Right forelimb (tissue), 1 donor: ENCODE measurements around the gene CHRM1.
"Not testable (repeated sequence)": the region's sequence is repeated elsewhere in the genome, so short reads cannot be mapped to it uniquely, and the experiment has no call there.

Source experiments
- DNase-seq: peaks from one replicate; pipeline ENCODE4 v3.0.0-alpha.2; 2018

The CHRM1 gene

DNA sequence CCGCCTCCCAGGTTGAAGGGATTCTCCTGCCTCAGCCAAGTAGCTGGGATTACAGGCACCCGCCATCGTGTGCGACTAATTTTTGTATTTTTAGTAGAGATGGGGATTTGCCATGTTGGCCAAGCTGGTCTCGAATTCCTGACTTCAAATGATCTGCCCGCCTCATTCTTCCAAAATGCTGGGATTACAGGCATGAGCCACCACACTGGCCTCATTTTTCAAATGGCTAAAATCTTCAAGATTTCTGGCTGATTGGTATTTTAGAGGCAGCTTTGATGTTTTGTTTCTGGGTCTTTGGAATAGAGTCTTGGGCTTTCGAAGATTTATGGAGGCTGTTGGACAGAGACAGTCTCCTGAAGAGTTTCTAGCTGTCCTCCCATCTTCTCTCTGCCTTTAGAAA, 46.3 kb downstream of the CHRM1 start:
- no peak for DNase-seq

DNA sequence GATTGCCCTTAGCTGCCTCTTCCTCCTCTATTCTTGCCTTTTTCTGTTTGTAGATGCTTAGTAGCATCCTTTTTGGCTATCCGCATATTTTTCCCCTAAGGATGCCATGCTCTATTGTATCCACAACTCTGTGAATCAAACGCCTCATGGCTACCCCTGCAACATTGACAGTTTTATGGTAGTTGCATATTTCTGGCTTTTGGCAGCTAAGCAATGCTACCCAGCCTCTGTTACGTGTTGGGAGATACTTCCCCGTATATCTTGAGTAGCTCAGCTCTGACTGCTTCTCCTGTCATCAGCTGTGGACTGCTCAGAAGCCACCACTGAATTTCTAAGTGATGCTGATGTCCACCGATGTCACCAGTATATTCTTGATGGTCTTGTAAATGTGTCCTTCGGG, 55.5 kb downstream of the CHRM1 start:
- no peak for DNase-seq

DNA sequence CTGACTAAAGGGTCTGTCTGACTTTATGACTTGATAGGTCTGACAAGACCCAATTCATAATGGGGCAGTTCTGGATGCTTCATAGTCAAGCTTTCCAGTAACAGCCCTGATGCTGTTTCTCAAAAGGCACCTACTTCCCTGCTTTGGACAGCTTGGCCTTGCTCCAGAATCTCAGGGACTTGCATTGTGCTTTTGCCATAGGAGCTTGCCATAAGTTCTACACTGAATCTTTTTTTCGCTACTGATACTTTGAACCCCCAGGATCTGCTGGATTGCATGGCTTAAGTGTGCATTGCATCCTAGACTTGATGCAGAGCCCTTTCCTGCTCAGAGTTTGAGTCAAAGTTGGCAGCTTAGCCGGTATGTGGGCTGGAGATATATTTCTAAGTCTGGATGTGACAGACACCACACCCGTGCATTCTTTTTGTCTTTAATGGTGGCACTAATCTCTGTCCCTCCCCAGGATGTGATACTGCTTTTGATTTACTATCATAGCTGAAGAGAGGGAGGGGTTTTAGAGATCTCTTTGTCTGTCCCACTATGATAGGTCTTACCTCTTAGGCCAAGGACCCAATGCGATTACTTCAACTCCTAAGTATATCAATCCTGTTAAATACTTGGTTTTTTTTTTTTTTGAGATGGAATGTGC, 57.4 kb downstream of the CHRM1 start:
- no peak for DNase-seq

DNA sequence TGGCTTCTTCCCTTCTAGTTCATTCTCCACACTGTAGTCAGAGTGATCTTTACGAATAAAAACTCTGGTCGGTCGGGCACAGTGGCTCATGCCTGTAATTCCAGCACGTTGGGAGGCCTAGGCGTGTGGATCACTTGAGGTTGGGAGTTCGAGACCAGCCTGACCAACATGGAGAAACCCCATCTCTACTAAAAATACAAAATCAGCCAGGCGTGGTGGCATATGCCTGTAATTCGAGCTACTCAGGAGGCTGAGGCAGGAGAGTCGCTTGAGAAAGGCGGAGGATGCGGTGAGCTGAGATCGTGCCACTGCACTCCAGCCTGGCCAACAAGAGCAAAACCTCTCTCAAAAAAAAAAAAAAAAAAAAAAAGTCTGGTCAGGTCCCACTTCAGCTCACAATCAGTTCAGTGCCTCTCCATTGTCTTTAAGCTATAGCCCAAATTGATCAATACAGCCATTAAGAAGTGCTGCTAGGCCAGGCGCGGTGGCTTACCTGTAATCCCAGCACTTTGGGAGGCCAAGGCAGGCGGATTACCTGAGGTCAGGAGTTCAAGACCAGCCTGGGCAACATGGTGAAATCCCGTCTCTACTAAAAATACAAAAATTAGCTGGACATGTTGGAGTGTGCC, 59.5 kb downstream of the CHRM1 start:
- not testable (repeated sequence) for DNase-seq

DNA sequence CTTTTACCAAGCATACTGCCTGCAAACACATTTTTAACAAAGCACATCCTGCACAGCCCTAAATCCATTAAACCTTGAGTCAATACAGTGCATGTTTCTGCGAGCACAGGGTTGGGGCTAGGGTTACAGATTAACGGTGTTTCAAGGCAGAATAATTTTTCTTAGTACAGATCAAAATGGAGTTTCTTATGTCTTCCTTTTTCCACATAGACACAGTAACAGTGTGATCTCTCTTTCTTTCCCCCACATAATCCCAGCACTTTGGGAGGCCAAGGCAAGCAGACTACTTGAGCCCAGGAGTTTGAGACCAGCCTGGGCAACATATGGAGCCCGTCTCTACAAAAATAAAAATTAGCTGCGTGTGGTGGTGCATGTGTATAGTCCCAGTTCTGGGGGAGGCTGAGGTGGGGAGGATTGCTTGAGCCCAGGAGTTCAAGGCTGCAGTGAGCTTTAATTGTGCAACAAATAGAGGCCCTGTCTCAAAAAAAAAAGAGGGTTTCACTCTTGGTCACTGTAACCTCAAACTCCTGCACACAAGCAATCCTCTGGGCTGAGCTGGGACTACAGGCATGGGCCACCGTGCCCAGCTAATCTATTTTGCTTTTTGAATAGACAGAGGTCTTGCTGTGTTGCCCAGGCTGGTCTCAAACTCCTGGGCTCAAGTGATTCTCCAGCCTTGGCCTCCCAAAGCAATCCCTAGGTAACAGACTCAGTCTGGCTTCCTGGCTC, 60.2 kb downstream of the CHRM1 start:
- DNase-seq = no peak

DNA sequence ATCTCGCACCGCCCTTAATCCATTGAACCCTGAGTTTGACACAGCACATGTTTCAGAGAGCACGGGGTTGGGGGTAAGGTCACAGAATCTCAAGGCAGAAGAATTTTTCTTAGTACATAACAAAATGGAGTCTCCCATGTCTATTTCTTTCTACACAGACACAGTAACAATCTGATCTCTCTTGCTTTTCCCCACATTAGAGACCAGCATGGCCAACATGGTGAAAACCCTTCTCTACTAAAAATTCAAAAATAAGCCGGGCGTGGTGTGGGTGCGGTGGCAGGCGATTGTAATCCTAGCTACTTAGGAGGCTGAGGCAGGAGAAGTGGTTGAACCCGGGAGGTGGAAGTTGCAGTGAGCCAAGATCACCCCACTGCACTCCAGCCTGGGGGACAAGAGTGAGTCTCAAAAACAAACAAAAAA, 61.9 kb downstream of the CHRM1 start:
- not testable (repeated sequence) for DNase-seq
